Middle frontal gyrus (tissue), 1 donor: ENCODE results near the gene LYVE1.

Source experiments
- DNase-seq: peaks from one replicate; pipeline ENCODE4 v3.0.0-alpha.2; 2015; ENCODE audit warnings: low spot score; ENCODE audit errors: extremely low spot score

The LYVE1 gene

DNA sequence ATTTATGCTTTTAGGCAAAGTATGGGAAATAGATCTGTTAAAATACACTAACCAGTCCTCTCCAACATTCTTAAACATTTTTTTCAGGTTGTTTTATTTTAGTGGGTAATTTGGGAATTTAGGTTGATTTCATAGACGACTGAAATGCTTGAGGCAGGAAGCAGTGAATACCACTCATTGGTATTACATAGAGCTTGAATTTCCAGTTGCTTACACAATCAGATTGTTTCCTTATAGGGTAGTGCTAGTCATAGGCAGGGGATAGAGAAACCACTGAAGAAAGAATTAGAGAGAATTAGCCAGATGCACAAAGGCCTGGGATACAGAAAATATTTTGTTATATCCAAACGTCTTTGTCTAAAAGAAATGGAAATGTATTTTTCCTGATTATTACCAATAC lies 23.9 kb upstream of the LYVE1 start:
- DNase-seq: no peak

DNA sequence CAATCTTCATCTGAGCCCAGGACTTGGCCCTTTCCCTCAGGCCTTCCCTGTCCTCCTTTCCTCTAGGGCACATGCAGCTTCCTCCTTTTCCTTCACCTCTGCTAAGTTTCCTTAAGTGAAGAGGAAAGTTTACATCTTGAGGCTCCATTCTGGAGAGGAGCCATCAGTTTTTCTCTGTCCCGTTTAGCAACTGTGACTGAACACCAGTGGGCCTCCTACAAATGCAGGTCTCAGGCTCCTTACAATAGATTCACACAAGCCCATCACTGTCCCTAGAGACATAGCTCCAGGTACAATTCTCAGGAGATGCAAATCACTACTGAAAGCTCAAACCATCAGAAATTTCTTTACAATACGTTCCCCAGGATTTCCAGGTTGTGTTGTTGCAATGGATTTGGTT lies 23.3 kb upstream of the LYVE1 start:
- DNase-seq: no peak

DNA sequence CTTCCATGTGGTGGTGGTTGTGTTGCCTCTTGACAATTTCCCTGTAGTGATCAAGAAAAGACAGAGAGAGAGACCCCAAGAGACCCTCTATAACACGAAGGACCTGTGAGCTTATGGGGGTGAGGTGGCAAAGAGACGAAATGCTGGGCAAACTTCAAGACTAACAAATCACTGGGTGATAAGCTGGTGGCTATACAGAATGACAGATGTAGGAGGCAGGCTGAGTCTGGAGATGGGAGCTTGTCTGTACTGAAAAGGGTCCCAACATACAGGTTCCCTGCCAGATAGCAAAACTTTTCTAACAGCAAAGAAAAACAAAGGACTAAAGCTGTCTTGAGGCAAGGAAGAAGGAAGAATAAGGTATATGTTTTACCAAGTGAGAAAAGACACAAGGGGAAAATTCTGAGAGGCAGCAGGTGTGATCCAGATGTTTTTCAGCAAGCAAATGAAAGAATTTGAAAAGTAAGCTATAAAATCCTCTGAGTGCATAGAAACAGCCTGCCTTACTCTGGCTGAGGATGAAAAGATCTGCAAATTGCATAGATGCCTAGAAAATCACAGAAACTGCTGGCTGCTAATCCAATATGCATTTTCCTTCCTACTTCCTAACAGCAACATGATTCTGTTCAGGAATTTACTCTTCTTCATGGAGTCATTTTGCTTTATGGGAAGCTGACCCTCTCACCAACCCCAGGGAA lies 21.9 kb upstream of the LYVE1 start:
- DNase-seq: no peak

DNA sequence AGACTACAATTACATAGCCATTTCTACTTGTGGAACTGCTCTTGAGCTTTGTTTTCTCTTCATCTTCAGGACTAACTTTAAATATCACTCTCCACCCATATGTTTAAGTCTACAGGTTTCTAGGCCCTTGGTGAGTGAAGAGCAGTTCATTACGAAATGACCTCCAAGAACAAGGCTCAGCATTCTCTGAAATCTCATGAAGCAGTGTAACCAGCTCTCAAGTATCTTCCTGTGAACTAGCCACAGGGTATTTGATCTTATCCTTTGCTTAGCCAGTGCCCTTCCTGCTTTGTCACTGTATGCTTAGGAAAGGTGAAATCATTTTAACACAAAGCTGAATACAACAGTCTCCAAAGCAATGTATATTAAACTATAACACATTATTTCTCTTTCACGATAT lies 20.4 kb upstream of the LYVE1 start:
- DNase-seq: no peak

DNA sequence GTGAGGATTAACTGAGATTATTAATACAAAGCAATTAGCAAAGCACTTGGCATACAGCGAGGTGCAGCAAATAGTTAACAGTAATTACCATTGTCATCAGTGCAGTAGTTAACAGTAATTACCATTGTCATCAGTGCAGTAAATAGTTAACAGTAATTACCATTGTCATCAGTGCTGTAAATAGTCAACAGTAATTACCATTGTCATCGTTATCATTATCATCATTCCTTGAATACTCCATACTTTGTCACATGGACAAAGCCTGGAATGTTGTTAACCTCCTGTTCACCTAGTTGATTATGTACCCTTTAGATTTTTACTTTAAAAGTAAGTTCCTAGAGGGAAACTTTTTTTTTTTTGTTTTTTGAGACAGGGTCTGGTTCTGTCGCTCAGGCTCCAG lies 19.5 kb upstream of the LYVE1 start:
- DNase-seq: no peak

DNA sequence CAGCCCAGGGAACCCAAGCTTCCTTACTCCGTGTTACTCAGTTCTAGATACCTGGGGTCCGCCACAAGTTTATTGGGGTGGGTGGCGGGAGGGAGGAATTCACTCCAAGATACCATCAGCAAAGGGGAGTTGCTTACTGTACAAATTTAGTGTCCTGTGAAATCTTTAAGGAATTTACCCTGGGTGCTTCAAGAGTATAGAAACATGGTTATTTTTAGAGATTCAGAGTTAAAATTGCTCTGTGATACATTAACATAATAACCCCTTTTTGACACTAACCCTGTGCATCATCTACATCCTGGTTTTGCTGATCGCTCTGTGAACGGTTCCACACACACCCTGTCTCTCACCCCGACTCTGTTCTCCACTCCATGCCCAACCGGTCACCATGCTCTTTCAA lies 18.9 kb upstream of the LYVE1 start:
- no peak for DNase-seq

DNA sequence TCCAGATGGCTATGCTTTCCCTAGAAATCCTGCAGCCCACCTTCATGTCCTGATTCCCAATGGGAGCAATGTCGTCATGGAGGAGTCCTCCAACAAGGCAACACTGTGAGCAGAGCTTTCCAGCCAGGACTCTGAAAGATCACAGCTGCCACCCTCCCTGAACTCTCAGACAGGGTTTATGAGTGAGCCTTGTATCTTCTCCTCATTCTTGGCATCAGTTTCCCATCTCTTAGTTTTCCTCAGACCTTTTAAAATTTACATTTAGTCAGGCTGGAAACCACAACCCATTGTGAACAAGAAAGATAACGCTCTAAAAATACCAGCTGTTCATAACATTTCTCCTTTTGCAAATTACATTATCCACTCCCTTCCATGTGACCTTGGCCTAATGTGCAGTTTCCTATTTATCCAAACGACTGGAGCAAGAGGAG lies 15.6 kb upstream of the LYVE1 start:
- no peak for DNase-seq

DNA sequence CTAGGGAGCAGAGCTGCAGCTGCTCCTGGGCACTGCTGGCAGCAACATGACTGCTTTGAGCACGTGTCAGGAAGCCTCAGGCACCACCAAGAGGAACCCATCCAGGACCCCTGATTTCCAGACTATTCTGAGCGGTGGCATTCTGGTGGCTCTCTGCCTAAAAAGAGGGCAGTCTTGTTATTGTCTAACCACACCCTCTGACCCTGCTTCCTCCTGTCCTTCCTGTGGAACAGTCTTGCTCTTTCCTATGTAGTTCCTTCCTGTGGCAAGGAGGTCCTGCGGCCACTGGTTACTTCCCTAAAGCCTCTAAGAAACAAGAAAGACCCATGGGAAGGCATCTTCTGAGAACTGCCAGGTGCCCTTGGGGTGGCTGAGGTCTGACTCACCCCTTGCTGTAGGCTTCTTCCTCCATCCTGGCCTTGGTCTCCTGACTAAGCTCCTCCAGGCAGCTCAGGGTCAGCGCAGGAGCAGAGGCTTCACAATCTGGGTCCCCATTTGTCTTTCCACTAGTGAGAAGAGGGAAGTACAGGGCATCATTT lies 13.1 kb upstream of the LYVE1 start:
- DNase-seq: no peak

DNA sequence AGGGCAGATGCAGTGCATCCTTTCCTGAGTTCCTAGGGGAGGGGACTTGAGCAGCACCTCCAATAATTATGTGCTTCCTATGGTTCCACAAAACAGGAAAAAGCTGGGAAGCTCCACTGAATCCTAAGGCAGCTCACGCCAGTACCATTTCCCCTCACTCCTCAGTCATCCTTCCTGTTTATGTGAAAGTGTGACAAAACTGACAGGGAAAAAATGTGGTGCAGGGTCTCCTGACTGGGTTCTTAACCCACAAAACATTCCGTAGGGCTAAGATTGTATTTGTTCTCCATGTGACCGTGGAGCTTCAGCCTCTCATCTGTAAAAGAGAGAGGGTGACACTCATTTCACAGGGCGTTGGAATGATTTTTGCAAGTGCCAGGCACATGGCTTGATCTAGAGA lies 12.2 kb upstream of the LYVE1 start:
- DNase-seq: no peak

DNA sequence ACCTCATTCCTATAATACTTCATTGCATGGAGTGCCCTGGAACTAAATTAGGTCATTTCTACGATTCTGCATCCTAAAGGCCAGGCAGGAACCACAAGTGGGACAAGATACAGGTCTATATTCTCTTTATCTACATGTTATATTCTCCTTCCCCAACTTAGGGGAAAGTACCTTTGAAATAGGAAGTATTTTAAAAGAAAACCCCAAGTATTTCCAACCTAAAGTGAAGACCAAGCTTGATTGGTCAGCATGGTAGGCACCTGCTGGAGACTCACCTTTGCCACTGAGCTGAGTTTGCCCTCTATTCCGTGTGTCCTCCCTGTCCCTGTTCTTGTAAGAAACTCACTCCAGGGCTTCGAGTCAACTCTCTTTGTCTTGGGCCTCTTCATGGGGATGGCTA lies 11.2 kb upstream of the LYVE1 start:
- no peak for DNase-seq

DNA sequence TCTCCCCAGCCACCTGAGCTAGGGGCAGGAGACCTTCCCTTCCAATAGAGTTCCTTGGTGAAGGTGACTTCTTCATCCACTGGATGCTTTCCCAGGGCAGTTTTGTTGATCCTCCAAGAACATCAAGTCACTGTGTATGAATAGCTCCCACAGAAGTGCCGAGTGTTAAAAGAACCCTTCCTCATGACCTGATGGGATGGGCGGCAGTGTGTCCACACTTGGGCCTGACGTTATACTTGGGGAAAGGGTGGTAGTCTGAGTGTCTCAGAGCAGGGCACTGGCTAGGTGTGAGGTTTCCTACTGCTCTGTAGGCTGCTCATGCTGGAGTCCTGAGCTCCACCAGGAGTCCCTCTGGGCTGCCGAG lies 7.6 kb upstream of the LYVE1 start:
- DNase-seq: no peak

DNA sequence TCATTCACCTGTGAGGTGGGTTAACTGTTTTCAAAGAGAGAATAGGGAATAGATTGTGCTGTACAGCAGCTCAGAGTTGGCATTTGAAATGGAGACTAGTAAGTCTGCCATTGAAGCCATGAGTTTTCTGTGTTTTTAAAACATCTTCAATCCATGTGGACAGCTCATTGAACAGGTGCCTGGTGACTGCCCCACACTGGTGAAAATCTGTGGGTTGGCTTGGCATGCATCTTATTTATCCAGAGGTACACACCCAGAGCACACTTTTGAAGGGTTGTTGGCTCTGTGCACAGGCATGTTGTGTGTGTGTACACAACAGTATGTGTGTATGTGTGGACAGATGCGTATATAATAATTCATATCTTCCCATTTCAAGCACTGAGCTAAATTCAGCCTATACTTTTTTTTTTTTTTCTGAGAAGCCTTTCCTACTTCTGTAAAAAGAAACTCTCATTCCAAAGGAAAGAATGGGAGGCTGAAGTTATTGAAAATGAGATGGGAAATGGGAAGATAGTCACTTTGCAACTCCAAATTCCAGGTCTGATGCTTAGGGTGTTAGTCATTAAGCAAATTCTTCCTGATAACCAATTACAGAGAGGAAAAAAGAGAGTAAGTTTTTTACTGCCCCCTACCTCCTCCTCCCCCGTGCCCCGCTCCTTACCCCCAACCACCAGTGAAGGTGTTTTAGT lies 7.0 kb upstream of the LYVE1 start:
- no peak for DNase-seq

DNA sequence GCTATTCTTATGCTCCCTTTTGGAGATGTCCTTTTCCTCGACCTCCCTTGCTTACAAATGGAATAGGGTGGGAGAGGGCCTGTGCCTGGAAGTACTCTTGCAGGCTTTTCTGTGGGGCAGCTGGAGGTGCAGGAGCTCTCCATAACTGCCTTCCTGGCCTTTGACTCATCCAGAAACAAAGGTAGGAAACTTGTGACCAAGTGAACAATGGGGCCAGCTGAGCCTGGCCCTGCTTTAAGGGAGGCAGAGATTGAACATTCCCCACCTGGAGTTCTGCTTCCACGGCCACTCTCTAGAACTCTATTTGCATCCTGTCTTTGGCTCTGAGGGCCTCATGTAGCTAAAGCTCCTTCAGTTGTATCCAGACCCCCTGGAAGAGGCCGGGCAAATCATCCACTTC lies 5.1 kb upstream of the LYVE1 start:
- DNase-seq: no peak

DNA sequence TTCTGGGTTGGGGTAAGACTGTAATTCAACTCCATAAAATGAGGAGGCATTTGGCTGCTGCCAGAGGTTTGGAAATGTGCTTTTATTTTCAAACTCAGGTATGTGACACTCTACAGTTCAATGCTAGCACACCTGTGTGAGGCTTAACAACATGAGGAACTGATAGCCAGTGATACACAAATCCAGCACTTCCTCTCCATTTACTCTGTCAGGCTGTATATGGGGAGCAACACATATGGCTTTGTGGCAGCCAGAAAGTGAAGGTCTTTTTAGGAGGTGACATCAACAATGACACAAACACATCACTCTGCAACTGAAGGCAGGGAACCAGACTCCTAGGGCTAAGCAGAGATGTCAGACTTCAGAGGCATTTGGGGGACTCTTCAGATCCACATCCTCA lies 4.6 kb upstream of the LYVE1 start:
- DNase-seq: no peak

DNA sequence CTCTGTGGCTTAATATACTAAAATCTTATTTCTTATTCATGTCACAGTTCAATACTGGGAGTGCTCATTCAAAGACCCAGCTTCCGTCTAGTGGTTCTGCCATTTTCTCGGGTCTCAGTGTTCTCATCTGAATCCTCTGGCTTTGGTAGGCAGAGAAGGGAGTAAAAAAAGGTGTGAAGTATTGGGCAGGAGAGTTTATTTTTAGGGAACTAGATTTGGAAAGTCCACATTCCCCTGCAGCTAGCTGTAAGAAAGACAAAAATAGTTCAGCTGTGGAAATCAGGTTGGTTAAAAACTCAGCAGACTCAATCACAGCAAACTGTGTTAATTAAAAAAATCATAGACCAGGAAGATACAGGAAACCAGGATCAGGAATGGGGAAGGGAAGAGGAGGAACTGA lies 4.1 kb upstream of the LYVE1 start:
- DNase-seq: peak; percentile 18

DNA sequence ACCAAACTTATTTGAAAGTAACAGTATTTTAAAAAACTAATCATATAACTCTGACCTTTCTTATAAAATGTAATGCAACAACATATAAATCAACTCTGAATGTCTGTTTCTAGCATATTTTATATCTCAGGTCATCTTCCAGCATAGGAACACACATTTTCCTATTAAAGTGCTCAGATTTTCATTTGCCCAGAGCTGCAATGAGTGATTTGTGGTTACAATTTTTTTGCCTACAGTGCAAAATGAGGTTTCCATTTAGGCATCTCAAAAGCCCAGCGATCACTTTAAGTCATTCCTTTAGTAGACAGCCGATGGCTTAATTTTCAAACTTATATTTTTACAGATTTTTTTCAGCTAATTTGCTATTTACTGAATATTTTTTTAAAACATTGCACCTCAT lies 1.0 kb downstream of the LYVE1 start:
- DNase-seq: no peak

DNA sequence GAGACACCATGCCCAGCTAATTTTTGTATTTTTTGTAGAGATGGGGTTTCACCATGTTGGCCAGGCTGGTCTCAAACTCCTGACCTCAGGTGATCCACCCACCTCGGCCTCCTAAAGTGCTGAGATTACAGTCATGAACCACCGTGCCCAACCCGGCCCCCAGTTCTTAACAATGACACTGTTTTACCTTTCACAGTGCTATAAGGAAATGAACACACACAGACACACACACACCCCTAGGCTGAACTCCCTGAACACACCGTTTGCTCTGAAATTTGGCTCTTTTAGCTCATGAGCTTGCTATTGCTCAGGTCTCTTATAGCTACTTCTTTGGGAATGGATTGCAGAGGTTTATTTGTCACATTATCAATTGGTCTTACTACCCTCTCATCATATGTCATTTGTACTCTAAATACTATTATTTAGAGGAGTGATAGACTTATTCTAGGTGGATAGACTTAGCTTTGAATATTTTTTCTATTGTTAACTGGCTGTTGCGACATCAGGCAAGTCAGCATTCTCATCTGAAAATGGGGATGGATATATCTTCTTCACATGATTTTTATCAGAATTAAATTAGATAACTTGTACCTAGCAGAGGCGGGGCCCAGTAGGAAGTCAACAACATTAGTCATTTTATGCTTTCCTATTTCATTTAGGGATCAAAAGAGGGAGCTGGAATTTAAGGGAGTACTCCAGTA lies 2.1 kb downstream of the LYVE1 start:
- DNase-seq: no peak

DNA sequence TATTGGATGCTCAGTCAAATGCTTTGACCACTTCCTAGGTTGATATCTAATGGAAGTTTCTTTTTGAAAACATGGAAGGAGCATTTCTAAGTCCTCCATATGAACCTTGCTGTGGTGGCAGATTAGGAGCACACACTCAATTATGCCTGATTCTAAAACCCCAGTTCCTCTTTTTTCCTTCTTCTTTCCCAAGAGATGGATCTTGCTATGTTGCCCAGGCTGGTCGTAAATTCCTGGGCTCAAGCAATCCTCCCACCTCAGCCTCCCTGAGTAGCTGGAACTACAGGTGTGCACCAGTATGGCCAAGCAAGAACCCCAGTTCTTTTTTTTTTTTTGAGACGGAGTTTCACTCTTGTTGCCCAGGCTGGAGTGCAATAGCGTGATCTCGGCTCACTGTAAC lies 3.0 kb downstream of the LYVE1 start:
- DNase-seq: no peak

DNA sequence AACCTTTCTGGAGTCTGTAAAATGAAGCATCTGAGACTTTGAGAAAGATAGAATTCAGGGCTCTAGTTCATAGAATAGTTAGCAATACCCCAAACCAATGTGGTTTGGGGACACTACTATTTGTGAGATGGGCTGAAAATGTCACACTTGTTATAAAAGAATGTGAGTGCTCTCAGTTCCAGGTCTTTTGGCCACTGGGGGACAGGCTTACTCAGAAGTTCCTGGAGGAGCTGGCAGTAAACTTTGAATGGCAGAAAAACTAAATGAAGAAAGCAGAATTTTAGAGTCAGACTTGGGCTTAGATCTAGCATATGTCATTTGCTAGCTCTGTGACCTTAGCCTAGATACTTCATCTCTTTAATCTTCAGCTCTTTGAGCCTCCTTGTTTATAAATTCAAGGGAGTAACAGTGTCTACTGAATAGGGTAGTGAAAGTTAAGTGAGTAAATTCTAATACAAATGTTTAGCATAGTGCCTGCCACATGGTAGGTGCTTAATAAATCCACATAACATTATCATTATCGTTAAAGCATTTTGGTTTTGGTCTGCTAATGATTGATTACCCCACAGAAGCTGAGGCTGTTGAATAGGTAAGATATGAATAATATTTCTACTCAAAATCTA lies 3.7 kb downstream of the LYVE1 start:
- DNase-seq: no peak

DNA sequence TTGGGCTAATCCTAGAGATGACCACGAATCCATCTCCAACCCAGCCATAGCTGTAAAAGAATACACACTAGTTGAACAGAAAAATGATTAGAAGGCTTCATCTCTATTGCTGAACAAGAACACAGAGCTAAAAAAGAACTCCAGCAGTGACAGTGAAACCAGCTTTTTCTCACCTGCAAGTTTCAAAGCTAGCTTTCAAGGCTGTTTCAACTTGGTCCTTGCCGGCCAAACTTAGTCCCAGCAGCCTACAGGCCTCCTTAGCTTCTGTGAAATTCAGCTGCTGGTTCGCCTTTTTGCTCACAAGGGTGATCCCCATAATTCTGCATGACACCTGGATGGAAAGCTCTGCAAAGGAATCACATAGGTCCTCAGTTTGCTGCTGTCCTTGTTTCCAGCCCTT lies 4.4 kb downstream of the LYVE1 start:
- DNase-seq: no peak

DNA sequence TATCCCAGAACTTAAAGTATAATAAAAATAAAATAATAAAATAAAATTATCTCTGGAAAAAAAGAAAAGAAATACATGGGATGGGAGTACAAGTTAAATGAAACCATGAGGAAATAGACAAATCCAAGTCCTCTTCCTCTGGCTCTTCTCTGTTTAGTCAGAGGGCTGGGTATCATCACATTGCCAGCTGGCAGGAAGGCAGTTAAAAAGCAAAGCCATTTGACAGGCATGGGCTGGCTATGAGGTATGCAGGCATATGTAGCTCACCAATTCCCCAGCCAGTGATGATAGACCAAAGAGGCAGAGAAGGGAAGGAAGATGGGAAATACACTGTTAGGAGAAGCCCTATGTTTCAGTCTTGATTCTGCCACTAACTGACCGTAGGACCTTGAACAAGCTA lies 6.5 kb downstream of the LYVE1 start:
- DNase-seq: no peak
